Fibroblast of villous mesenchyme (primary cell): ENCODE results near the gene FBXO44. TPM values are rescaled to one million over a fixed set of nuclear protein-coding genes. Genes with fewer than 3 reads are reported as not detected.

Source experiments
- DNase-seq: peaks from one replicate; pipeline ENCODE4 v3.0.0-alpha.2; 2010; ENCODE audit warnings: low read depth
- H3K4me3 ChIP-seq: 2 replicates; pipeline ENCODE4 v1.5.1; 2011; ENCODE audit warnings: low read depth, mild to moderate bottlenecking, low read length
- total RNA-seq: library from RNA; depleted of rRNA; stranded (reverse); fragments of >200 nt; gene quantifications from 2 replicates; pipeline ENCODE4 v1.2.3, GENCODE V29; 2012
- TF ChIP-seq, protein P1 (sequence below): IDR thresholded peaks from 2 replicates; pipeline ENCODE4 v1.5.1; 2012; ENCODE audit warnings: low read depth, mild to moderate bottlenecking, low read length; ENCODE audit not compliant: insufficient read depth

The FBXO44 gene
- total RNA-seq, 1 donor: 14.2 TPM

DNA sequence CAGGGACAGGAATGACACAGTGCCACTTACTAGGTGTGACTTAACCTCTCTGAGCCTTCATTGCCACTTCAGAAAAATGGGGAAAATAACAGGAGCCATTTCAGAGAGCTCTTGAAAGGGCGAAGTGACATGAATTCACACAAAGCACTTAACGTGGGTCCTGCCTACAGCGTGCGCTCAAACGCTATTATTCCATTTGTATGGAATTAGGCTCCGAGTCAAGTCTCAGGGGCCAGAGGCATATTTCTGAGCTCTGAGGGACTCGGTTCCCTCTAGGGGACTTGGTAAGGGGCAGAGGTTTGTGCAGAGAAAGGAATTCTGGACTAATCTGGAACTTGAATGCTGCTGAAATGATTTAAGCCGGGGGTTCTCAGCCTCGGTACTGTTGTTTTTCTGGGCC is 50.9 kb downstream of the FBXO44 start:
- no peak for DNase-seq
- H3K4me3 ChIP-seq: no peak overlapping the region
- TF ChIP-seq, protein P1, sequence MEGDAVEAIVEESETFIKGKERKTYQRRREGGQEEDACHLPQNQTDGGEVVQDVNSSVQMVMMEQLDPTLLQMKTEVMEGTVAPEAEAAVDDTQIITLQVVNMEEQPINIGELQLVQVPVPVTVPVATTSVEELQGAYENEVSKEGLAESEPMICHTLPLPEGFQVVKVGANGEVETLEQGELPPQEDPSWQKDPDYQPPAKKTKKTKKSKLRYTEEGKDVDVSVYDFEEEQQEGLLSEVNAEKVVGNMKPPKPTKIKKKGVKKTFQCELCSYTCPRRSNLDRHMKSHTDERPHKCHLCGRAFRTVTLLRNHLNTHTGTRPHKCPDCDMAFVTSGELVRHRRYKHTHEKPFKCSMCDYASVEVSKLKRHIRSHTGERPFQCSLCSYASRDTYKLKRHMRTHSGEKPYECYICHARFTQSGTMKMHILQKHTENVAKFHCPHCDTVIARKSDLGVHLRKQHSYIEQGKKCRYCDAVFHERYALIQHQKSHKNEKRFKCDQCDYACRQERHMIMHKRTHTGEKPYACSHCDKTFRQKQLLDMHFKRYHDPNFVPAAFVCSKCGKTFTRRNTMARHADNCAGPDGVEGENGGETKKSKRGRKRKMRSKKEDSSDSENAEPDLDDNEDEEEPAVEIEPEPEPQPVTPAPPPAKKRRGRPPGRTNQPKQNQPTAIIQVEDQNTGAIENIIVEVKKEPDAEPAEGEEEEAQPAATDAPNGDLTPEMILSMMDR: no peak

DNA sequence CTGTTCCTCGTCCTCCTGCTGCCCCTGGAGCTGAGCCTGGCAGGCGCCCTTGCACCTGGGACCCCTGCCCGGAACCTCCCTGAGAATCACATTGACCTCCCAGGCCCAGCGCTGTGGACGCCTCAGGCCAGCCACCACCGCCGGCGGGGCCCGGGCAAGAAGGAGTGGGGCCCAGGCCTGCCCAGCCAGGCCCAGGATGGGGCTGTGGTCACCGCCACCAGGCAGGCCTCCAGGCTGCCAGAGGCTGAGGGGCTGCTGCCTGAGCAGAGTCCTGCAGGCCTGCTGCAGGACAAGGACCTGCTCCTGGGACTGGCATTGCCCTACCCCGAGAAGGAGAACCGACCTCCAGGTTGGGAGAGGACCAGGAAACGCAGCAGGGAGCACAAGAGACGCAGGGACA is 51.6 kb downstream of the FBXO44 start:
- no peak for DNase-seq
- no peak overlapping the region for H3K4me3 ChIP-seq
- TF ChIP-seq, protein P1: no peak

DNA sequence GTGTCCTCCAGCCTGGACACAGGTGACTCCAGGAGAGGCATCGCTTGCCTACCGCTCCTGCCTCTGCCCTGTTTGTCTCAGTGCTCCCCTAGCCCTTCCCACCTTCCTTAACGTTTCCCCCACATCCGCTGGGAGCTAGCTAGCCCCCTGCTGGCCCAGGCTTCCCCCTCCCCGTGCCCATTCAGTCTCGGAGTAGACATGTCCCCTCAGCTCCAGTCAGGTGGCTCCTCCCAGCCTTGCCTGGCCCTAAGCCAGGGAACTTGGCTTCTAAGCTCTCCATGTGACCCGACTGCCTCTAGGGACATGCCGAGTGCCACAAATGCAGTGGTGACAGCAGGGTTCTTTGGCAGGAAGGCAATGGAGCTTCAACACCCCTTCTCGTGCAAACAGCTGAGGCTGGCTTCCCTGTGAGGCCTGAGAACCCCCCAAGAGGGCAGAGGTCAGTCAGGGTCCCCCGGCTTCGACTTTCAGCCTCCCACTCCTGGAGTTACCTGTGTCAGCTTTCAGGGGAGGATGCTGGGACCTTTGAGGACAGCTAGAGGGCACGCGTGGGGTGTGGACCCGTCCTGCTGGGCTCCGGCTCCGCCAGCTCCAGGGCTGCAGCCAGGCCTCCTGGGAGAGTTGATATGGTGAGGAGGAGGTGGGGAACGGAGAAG is 53.1 kb downstream of the FBXO44 start:
- TF ChIP-seq, protein P1: no peak
- no peak for DNase-seq
- no peak overlapping the region for H3K4me3 ChIP-seq

DNA sequence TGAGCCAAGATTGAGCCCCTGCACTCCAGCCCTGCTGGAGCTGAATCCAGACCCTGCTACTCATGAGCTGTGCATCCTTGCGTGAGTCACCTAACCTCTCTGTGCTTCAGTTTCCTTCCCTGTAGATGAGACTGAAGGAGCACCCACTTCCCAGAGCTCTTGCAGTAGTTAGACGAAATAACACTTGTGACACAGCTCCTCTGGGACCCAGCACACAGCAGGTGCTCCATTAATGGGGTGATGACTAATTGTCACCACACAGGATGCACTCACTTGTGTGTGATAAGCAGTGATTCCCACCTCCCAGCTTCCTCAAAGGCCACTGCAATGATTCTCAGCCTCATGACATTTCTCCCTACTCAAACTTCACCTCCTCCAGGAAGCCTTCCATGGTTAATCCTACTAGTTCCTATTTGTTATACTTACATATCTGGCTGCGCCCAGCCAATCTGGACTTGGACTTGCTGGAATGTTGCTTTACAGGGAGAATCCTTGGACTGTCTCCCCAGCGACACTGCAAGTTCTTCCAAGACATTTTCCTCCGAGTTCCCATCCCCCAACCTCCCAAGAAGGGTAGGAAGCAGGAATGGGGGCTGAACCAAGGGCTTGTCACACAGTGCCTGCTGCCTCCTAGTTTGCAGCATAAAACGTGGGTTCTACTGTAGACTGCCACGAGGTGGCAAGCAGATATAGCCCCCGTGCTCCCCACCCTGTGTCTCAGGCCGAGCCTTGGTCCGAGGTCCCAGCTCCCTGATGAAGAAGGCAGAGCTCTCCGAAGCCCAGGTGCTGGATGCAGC is 54.1 kb downstream of the FBXO44 start:
- H3K4me3 ChIP-seq: no peak overlapping the region
- no peak for DNase-seq
- TF ChIP-seq, protein P1: no peak

DNA sequence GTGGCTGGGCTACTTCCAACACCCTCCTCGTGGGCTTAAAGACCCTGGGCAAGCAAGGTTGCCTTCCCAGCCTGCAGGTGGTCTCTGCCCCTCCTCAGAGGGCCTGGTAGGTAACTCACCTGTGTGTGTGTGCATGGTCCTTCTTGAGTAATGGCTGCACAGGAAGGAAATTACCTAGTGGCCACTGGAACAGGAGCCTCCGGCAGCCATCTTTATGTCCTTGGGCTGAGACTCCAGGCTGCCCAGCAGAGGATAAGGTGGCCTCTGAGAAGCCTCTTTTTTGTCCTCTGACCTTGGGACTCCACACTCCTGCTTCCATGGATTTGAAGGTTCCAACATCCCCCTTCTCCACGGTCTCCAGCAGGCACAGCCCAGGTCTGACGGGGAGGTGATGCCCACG is 56.8 kb downstream of the FBXO44 start:
- H3K4me3 ChIP-seq: no peak overlapping the region
- no peak for DNase-seq
- TF ChIP-seq, protein P1: no peak

DNA sequence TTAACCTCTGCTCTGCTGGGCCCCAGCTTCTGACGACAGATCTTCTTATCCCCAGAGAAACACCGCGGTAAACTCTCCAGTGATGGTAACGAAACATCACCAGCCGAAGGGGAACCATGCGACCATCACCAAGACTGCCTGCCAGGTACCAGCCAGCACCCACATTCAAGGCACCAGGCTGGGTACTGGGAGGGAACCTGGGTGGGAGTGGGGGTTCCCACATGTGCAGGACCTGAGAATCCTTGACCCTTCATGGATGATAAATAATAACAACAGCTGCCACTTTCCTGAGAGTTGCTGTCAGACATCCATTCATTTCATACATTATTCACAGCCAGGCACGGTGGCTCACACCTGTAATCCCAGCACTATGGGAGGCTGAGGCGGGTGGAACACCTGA is 57.6 kb downstream of the FBXO44 start:
- DNase-seq: no peak
- no peak overlapping the region for H3K4me3 ChIP-seq
- TF ChIP-seq, protein P1: no peak

Other genes with a start within 250 kb of the FBXO44 start
- not detected in 2 replicates for gene DISP3, start 175.7 kb upstream of the FBXO44 start, total RNA-seq
- gene FBXO2, start 448 bp upstream of the FBXO44 start, total RNA-seq: 1.9 and 4.3 TPM in 2 replicates
- gene FBXO6, start 9.3 kb downstream of the FBXO44 start, total RNA-seq: 8.4 and 8.6 TPM in 2 replicates
- 30.7 and 43.8 TPM in 2 replicates for gene MAD2L2, start 26.3 kb downstream of the FBXO44 start, total RNA-seq
- not detected in 2 replicates for gene DRAXIN, start 36.8 kb downstream of the FBXO44 start, total RNA-seq
- 38.9 and 41.9 TPM in 2 replicates for gene AGTRAP, start 81.3 kb downstream of the FBXO44 start, total RNA-seq
- under 0.01 TPM in 1 of 2 replicates, not detected in the other for gene C1orf167, start 107.3 kb downstream of the FBXO44 start, total RNA-seq
- gene MTHFR, start 151.1 kb downstream of the FBXO44 start, total RNA-seq: 21.6 and 23.5 TPM in 2 replicates
- 18.6 and 19.0 TPM in 2 replicates for gene CLCN6, start 151.3 kb downstream of the FBXO44 start, total RNA-seq
- gene NPPA, start 192.9 kb downstream of the FBXO44 start, total RNA-seq: 0.32 TPM in 1 of 2 replicates, not detected in the other
- 3.9 and 4.7 TPM in 2 replicates for gene NPPB, start 204.1 kb downstream of the FBXO44 start, total RNA-seq